HG02678 (cell line): ENCODE data around the gene RPTOR.

Experiments
- ATAC-seq: cut with Tn5 transposase; IDR thresholded peaks from one replicate; pipeline ENCODE4 v1.9.1; 2021; ENCODE audit warnings: mild to moderate bottlenecking, moderate library complexity; ENCODE audit not compliant: unreplicated experiment

RPTOR gene

GRCh38 chr17:80885947-80886582, 341.4 kb downstream of the RPTOR start:
- no peak for ATAC-seq

- ATAC-seq = no peak
Observed at GRCh38 chr17:80886641-80887573, 342.3 kb downstream of the RPTOR start.

GRCh38 chr17:80887639-80888175, 343.1 kb downstream of the RPTOR start:
- no peak for ATAC-seq

GRCh38 chr17:80888276-80889160, 343.9 kb downstream of the RPTOR start:
- no peak for ATAC-seq

GRCh38 chr17:80889231-80890195, 344.9 kb downstream of the RPTOR start:
- no peak for ATAC-seq

GRCh38 chr17:80890196-80890920, 345.7 kb downstream of the RPTOR start:
- ATAC-seq = no peak

GRCh38 chr17:80890921-80891396, 346.3 kb downstream of the RPTOR start:
- no peak for ATAC-seq

- ATAC-seq = no peak
Observed at GRCh38 chr17:80891397-80892018, 346.9 kb downstream of the RPTOR start.

GRCh38 chr17:80892019-80892855, 347.6 kb downstream of the RPTOR start:
- no peak for ATAC-seq

- no peak for ATAC-seq
Observed at GRCh38 chr17:80892900-80893603, 348.4 kb downstream of the RPTOR start.

- no peak for ATAC-seq
Observed at GRCh38 chr17:80893604-80894438, 349.2 kb downstream of the RPTOR start.

GRCh38 chr17:80894439-80894721, 349.7 kb downstream of the RPTOR start:
- no peak for ATAC-seq

- no peak for ATAC-seq
Observed at GRCh38 chr17:80894726-80895125, 350.1 kb downstream of the RPTOR start.

GRCh38 chr17:80895366-80895765, 350.7 kb downstream of the RPTOR start:
- ATAC-seq = no peak

- no peak for ATAC-seq
Observed at GRCh38 chr17:80898716-80899115, 354.1 kb downstream of the RPTOR start.
